Measurements from ENCODE around the gene GDPGP1. TPM values are rescaled to one million over a fixed set of nuclear protein-coding genes. Genes with fewer than 3 reads are reported as not detected.

Gene GDPGP1
- total and polyA plus RNA-seq, 9 of the 15 experiments (the other 6 are each of a cell fraction or from before 2014, with no cell fraction given): 0.78 to 6.1 (median 2.8) TPM

DNA sequence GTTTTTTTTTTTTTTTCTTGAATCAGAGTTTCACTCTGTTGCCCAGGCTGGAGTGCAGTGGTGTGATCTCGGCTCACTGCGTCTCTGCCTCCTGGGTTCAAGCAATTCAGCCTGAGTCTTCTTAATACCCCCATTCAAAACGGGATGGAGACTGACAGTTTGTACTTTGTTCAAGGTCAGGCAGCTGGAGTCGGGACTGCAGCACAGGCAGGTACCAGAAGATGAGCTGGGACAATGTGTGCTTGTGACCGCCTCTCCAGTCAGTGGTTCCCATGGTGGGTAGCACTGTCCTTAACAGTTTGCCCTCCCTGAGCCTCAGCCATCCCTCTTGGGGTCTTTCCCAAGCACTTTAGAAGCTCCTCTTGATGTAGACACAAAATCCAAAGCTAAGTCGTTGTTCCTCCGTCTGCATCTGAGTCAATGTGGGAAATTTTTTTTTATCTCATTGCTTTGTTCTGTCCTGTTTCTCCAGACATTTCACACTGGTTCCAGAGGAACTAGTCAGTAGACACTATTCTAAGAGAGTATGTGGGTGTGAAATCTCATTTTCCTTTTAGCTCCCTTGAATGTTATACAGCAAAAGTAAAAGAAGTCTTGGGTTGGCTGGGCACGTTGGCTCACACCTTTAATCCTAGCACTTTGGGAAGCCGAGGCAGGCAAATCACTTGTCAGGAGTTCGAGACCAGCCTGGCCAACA is 10.1 kb downstream of the GDPGP1 start:
- Histone ChIP-seq H3K27ac (ENCODE audit: extremely low read depth, low read depth, low read length) (no peak overlapping the region), H4K20me1 (replicated peaks; ENCODE audit: control insufficient read depth, insufficient read depth, low read length) (no peaks in the 10 kb centered on the region), H3K9me1 (ENCODE audit: control insufficient read depth, insufficient read depth, low read length) (peaks cover 3% of the 10 kb centered on the region), H3K9ac (ENCODE audit: insufficient read depth in 1 of 2, low read depth in 2 of 2, low read length in 2 of 2) (no peak overlapping the region), H3K36me3 (ENCODE audit: control insufficient read depth, insufficient read depth, low read length) (no peaks in the 10 kb centered on the region), H3K4me1 (replicated peaks in 1 of 2; ENCODE audit: control insufficient read depth in 2 of 2, insufficient read depth in 2 of 2, low read length in 2 of 2) (peaks cover 30 to 31% of the 10 kb centered on the region in 2 experiments), H2AFZ (ENCODE audit: low read depth, low read length) (no peak overlapping the region), H3K9me3 (replicated peaks; ENCODE audit: control insufficient read depth, insufficient read depth, low read depth, low read length) (no peaks in the 10 kb centered on the region), H3K4me2 (ENCODE audit: insufficient read depth, low read length) (no peak overlapping the region), H3K4me3 (no peak overlapping the region), H3K79me2 (ENCODE audit: control insufficient read depth, insufficient read depth, low read length) (no peaks in the 10 kb centered on the region), H3K27me3 (ENCODE audit: control insufficient read depth in 2 of 2, insufficient read depth in 2 of 2, low read length in 2 of 2) (no peaks in the 10 kb centered on the region)
- ChIA-PET CTCF (ENCODE audit: low intra/inter-chr PET ratio) (no interaction called here), POLR2A (interaction anchor here (0.8 to 2.7 kb wide), 2 partner anchors 11 to 13 kb away, joined by 4 to 15 read pairs; partner anchors contain the start of genes CIB1 and GDPGP1)
- WGBS (ENCODE audit: insufficient coverage, low coverage, missing lambda C conversion rate): 67% methylated on average over 10 of the region's 10 CpGs
- DNase-seq (ENCODE audit: extremely low read depth in 1 of 4, low spot score in 3 of 4) (no peak), ATAC-seq (no peak), FAIRE-seq (no peak)
- BruUV-seq (replicated peaks): no TSS peak
- in situ Hi-C loops (cut with MboI): no loop called here
- intact Hi-C loops (cut with micrococcal nuclease): no loop called here
- no peak for TF ChIP-seq STAT5B (CRISPR knock-in tag; IDR thresholded peaks at IDR 0.05)
- no peak for TF ChIP-seq ZBED1 (IDR thresholded peaks at IDR 0.05)
- TF ChIP-seq, protein P1, sequence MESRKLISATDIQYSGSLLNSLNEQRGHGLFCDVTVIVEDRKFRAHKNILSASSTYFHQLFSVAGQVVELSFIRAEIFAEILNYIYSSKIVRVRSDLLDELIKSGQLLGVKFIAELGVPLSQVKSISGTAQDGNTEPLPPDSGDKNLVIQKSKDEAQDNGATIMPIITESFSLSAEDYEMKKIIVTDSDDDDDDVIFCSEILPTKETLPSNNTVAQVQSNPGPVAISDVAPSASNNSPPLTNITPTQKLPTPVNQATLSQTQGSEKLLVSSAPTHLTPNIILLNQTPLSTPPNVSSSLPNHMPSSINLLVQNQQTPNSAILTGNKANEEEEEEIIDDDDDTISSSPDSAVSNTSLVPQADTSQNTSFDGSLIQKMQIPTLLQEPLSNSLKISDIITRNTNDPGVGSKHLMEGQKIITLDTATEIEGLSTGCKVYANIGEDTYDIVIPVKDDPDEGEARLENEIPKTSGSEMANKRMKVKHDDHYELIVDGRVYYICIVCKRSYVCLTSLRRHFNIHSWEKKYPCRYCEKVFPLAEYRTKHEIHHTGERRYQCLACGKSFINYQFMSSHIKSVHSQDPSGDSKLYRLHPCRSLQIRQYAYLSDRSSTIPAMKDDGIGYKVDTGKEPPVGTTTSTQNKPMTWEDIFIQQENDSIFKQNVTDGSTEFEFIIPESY (CRISPR knock-in tag; IDR thresholded peaks at IDR 0.05): no peak
- TF ChIP-seq KDM5B (IDR thresholded peaks at IDR 0.05; ENCODE audit: insufficient replicate concordance, low read depth, low read length): no peak
- TF ChIP-seq CTBP1 (IDR thresholded peaks at IDR 0.05; ENCODE audit: borderline replicate concordance): no peak
- TF ChIP-seq, protein P2, sequence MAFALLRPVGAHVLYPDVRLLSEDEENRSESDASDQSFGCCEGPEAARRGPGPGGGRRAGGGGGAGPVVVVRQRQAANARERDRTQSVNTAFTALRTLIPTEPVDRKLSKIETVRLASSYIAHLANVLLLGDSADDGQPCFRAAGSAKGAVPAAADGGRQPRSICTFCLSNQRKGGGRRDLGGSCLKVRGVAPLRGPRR (CRISPR knock-in tag; IDR thresholded peaks at IDR 0.05): no peak
- no peak for TF ChIP-seq PCBP1 (IDR thresholded peaks at IDR 0.05; ENCODE audit: low read depth, low read length, poor library complexity, severe bottlenecking)
- TF ChIP-seq HDGF (IDR thresholded peaks at IDR 0.05): no peak
- TF ChIP-seq SRSF3 (IDR thresholded peaks at IDR 0.05; ENCODE audit: insufficient read depth, low read length): no peak
- TF ChIP-seq, protein P3, sequence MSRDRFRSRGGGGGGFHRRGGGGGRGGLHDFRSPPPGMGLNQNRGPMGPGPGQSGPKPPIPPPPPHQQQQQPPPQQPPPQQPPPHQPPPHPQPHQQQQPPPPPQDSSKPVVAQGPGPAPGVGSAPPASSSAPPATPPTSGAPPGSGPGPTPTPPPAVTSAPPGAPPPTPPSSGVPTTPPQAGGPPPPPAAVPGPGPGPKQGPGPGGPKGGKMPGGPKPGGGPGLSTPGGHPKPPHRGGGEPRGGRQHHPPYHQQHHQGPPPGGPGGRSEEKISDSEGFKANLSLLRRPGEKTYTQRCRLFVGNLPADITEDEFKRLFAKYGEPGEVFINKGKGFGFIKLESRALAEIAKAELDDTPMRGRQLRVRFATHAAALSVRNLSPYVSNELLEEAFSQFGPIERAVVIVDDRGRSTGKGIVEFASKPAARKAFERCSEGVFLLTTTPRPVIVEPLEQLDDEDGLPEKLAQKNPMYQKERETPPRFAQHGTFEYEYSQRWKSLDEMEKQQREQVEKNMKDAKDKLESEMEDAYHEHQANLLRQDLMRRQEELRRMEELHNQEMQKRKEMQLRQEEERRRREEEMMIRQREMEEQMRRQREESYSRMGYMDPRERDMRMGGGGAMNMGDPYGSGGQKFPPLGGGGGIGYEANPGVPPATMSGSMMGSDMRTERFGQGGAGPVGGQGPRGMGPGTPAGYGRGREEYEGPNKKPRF (IDR thresholded peaks at IDR 0.05; ENCODE audit: low read depth, low read length): no peak
- TF ChIP-seq RUNX1 (IDR thresholded peaks at IDR 0.05; ENCODE audit: low read depth): no peak
- TF ChIP-seq, protein P4, sequence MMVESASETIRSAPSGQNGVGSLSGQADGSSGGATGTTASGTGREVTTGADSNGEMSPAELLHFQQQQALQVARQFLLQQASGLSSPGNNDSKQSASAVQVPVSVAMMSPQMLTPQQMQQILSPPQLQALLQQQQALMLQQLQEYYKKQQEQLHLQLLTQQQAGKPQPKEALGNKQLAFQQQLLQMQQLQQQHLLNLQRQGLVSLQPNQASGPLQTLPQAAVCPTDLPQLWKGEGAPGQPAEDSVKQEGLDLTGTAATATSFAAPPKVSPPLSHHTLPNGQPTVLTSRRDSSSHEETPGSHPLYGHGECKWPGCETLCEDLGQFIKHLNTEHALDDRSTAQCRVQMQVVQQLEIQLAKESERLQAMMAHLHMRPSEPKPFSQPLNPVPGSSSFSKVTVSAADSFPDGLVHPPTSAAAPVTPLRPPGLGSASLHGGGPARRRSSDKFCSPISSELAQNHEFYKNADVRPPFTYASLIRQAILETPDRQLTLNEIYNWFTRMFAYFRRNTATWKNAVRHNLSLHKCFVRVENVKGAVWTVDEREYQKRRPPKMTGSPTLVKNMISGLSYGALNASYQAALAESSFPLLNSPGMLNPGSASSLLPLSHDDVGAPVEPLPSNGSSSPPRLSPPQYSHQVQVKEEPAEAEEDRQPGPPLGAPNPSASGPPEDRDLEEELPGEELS (CRISPR knock-in tag; IDR thresholded peaks at IDR 0.05; ENCODE audit: borderline replicate concordance): no peak
- no peak for TF ChIP-seq ZNF311 (CRISPR knock-in tag; IDR thresholded peaks at IDR 0.05)
- TF ChIP-seq DIDO1 (tag; IDR thresholded peaks at IDR 0.05; ENCODE audit: low read depth): no peak

Measured in K562 (cell line).